ENCODE measurements around the gene OTUB2.

Gene OTUB2

GRCh38 chr14:94026173-94026888 is at the start of gene OTUB2:
OTUB2 (plus strand) TSS chr14:94026340; CDS start chr14:94026538, 198 bp downstream.
- ATAC-seq, result peak; percentile 100
- TF ChIP-seq ZNF8 (CRISPR knock-in tag; IDR thresholded peaks at IDR 0.05) (no peak), PATZ1 (CRISPR knock-in tag; IDR thresholded peaks at IDR 0.05; ENCODE audit: borderline replicate concordance) (no peak; the same call in 1 of the 2 replicates), ZFP3 (CRISPR knock-in tag; IDR thresholded peaks at IDR 0.05) (no peak), ESRRG (CRISPR knock-in tag; IDR thresholded peaks at IDR 0.05) (no peak), ZFP30 (CRISPR knock-in tag; IDR thresholded peaks at IDR 0.05) (no peak), TCF4 (CRISPR knock-in tag; IDR thresholded peaks at IDR 0.05; ENCODE audit: borderline replicate concordance) (no peak), CREB5 (CRISPR knock-in tag; IDR thresholded peaks at IDR 0.05; ENCODE audit: low read depth) (no peak)

DNA sequence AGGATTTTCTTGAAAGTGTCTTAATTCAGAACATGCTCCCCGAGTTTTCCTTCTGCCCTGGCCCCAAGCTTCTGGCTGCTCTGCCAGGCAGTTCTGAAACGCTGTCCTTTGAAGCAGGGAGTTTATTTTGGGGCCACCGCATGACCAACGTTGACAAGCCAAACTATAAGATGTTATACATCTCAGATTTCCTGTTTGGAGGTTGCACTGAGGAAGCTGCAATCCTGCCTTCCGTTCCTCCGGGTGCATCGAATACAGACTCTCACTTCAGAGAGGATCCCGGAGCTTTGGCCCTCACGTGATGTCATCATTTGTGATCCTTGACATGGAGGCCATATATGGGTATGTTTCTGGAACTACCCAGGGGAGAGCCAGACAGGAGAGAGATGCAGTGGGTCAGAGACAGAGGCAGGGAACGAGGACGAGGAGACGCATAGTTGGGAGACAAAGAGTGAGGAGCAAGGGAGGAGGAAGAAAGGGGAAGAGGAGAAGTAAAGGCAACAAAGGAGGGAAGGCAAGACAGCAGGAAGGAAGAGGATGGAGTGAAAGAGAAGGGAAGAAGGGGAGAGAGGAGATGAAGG is 49.6 kb upstream of the OTUB2 start, which contains the start of gene ASB2:
Gene ASB2 (minus strand): TSS at position 94 of the 581 bp plus-strand sequence. CDS start 12,031 bp downstream, outside the sequence.
- TF ChIP-seq, protein P1, sequence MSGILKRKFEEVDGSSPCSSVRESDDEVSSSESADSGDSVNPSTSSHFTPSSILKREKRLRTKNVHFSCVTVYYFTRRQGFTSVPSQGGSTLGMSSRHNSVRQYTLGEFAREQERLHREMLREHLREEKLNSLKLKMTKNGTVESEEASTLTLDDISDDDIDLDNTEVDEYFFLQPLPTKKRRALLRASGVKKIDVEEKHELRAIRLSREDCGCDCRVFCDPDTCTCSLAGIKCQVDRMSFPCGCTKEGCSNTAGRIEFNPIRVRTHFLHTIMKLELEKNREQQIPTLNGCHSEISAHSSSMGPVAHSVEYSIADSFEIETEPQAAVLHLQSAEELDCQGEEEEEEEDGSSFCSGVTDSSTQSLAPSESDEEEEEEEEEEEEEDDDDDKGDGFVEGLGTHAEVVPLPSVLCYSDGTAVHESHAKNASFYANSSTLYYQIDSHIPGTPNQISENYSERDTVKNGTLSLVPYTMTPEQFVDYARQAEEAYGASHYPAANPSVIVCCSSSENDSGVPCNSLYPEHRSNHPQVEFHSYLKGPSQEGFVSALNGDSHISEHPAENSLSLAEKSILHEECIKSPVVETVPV (CRISPR knock-in tag; IDR thresholded peaks at IDR 0.05), result no peak
- TF ChIP-seq CREB5 (CRISPR knock-in tag; IDR thresholded peaks at IDR 0.05; ENCODE audit: low read depth) (no peak), ZFP3 (CRISPR knock-in tag; IDR thresholded peaks at IDR 0.05) (no peak), OSR1 (CRISPR knock-in tag; IDR thresholded peaks at IDR 0.05) (no peak), ZNF565 (CRISPR knock-in tag; conservative IDR thresholded peaks at IDR 0.05; ENCODE audit: low read depth) (no peak), PATZ1 (CRISPR knock-in tag; IDR thresholded peaks at IDR 0.05; ENCODE audit: borderline replicate concordance) (no peak), ZC3H10 (CRISPR knock-in tag; IDR thresholded peaks at IDR 0.05) (no peak), BACH2 (CRISPR knock-in tag; IDR thresholded peaks at IDR 0.05; ENCODE audit: borderline replicate concordance) (no peak), ARNTL (CRISPR knock-in tag; IDR thresholded peaks at IDR 0.05; ENCODE audit: borderline replicate concordance, low read depth) (no peak), SNAI2 (CRISPR knock-in tag; IDR thresholded peaks at IDR 0.05) (no peak), ZNF8 (CRISPR knock-in tag; IDR thresholded peaks at IDR 0.05) (no peak), PPARA (CRISPR knock-in tag; IDR thresholded peaks at IDR 0.05; ENCODE audit: borderline replicate concordance) (no peak), ZNF70 (CRISPR knock-in tag; IDR thresholded peaks at IDR 0.05) (no peak), GLIS3 (CRISPR knock-in tag; IDR thresholded peaks at IDR 0.05) (no peak), ESRRG (CRISPR knock-in tag; IDR thresholded peaks at IDR 0.05) (no peak), TOX (CRISPR knock-in tag; IDR thresholded peaks at IDR 0.05; ENCODE audit: borderline replicate concordance) (no peak), CSDC2 (CRISPR knock-in tag; IDR thresholded peaks at IDR 0.05) (no peak)
- ATAC-seq, result no peak

DNA sequence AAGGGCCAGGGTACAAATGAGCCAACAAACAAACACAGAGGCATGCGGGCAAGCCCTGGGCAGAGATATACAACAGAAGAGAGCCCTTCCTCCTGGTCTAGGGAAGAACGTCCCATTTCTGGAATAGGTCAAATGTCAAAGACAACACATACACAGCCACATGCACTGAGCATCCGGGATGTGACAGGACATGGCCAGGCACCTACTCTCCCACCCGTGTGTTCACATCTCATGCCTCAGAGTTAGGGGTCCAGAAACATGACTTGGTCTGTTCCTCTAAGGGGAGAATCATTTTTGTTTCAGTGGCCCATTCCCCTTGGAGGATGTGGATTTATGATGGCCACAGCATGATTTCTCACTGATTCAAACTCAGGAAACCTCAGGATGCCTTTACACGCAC is 49.0 kb upstream of the OTUB2 start:
- no peak for ATAC-seq
- TF ChIP-seq ESRRG (CRISPR knock-in tag; IDR thresholded peaks at IDR 0.05) (no peak), ZNF8 (CRISPR knock-in tag; IDR thresholded peaks at IDR 0.05) (no peak), POU6F1 (CRISPR knock-in tag; IDR thresholded peaks at IDR 0.05; ENCODE audit: borderline replicate concordance, low read depth) (no peak), TSHZ2 (CRISPR knock-in tag; IDR thresholded peaks at IDR 0.05) (no peak), ZFP30 (CRISPR knock-in tag; IDR thresholded peaks at IDR 0.05) (no peak), BACH2 (CRISPR knock-in tag; IDR thresholded peaks at IDR 0.05; ENCODE audit: borderline replicate concordance) (no peak), ZNF565 (CRISPR knock-in tag; conservative IDR thresholded peaks at IDR 0.05; ENCODE audit: low read depth) (no peak), ZC3H10 (CRISPR knock-in tag; IDR thresholded peaks at IDR 0.05) (no peak), TCF4 (CRISPR knock-in tag; IDR thresholded peaks at IDR 0.05; ENCODE audit: borderline replicate concordance) (no peak), SNAI2 (CRISPR knock-in tag; IDR thresholded peaks at IDR 0.05) (no peak), GLIS3 (CRISPR knock-in tag; IDR thresholded peaks at IDR 0.05) (no peak), CSDC2 (CRISPR knock-in tag; IDR thresholded peaks at IDR 0.05) (no peak)
